VCaP (cell line): ENCODE results near the gene KCTD14.

ENCODE experiments used
- H3K27ac ChIP-seq: fragments of 450-650 bp; 2 replicates; pipeline ENCODE4 v1.5.1; 2017
- CTCF ChIP-seq: fragments of 450-650 bp; conservative IDR thresholded peaks from 2 replicates; pipeline ENCODE4 v1.5.1; 2017; ENCODE audit warnings: mild to moderate bottlenecking, moderate library complexity

The KCTD14 gene

GRCh38 chr11:78057462-78058055 lies 34.5 kb upstream of the KCTD14 start:
- H3K27ac ChIP-seq: no peak overlapping the region
- TF ChIP-seq CTCF: no peak

GRCh38 chr11:78056093-78056492 lies 33.0 kb upstream of the KCTD14 start:
- TF ChIP-seq CTCF: no peak
- no peak overlapping the region for H3K27ac ChIP-seq

GRCh38 chr11:78054971-78055370 lies 31.9 kb upstream of the KCTD14 start:
- no peak for TF ChIP-seq CTCF

GRCh38 chr11:78050964-78051831 lies 28.1 kb upstream of the KCTD14 start:
- no peak overlapping the region for H3K27ac ChIP-seq
- no peak for TF ChIP-seq CTCF

More at GRCh38 chr11:78054971-78055370, 31.9 kb upstream of the KCTD14 start:
- no peak overlapping the region for H3K27ac ChIP-seq

GRCh38 chr11:78049348-78049747 lies 26.3 kb upstream of the KCTD14 start:
- TF ChIP-seq CTCF: no peak

GRCh38 chr11:78048561-78048960 lies 25.5 kb upstream of the KCTD14 start:
- H3K27ac ChIP-seq: no peak overlapping the region
- TF ChIP-seq CTCF: no peak

More at GRCh38 chr11:78049348-78049747, 26.3 kb upstream of the KCTD14 start:
- no peak overlapping the region for H3K27ac ChIP-seq

- H3K27ac ChIP-seq: peak overlapping the region; percentile 82
- TF ChIP-seq CTCF: no peak; the same call in none of the 2 replicates
Measured at GRCh38 chr11:78046486-78046854, 23.4 kb upstream of the KCTD14 start.
